NCI-H2196 (cell line): ENCODE data around the gene SLC16A10.
A peak's percentile ranks its signal among the peaks of the same experiment; 100 is the strongest.
"Not testable (repeated sequence)": the region's sequence is repeated elsewhere in the genome, so short reads cannot be mapped to it uniquely, and the experiment has no call there.

Experiments used
- DNase-seq: peaks from one replicate; lab custom pipeline; 2025; ENCODE audit not compliant: unreplicated experiment; lab: John Stamatoyannopoulos, UW

Gene SLC16A10, protein sequence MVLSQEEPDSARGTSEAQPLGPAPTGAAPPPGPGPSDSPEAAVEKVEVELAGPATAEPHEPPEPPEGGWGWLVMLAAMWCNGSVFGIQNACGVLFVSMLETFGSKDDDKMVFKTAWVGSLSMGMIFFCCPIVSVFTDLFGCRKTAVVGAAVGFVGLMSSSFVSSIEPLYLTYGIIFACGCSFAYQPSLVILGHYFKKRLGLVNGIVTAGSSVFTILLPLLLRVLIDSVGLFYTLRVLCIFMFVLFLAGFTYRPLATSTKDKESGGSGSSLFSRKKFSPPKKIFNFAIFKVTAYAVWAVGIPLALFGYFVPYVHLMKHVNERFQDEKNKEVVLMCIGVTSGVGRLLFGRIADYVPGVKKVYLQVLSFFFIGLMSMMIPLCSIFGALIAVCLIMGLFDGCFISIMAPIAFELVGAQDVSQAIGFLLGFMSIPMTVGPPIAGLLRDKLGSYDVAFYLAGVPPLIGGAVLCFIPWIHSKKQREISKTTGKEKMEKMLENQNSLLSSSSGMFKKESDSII

DNA sequence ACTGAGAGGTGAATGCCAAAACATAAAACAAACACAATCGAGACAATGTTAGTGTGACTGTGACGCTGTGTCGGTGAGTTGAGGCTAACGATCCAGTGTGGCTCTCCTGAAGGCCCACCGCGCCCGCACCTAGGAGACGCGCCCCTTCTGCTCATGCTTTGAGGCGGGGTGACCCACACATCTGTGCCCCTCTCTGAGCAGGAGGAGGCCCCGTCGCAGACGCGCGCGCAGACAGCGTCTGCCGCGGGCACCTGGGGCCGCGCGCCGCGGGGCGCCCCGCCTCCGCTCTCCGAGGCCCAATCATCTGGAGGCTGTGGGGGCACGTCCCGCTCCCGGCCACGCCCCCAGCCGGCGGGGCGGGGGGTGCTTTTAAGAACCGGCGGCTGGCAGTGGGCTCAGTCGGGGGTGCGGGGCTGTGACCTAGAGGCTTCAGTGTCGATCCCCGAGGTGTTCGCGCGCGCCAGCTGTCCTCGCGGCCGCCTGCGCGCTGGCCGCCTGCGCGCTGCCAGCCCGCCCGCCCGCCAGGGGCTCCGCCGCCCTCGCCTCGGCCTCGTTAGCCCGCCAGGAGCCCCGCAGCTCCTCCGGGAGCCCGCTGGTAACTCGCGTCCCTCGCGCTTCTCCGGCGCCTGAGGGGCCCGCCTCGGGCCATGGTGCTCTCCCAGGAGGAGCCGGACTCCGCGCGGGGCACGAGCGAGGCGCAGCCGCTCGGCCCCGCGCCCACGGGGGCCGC is at the start of gene SLC16A10:
SLC16A10 (plus strand) TSS at position 398 of the 730 bp plus-strand sequence; CDS start at position 648, 250 bp downstream.
- DNase-seq, result peak; percentile 78

DNA sequence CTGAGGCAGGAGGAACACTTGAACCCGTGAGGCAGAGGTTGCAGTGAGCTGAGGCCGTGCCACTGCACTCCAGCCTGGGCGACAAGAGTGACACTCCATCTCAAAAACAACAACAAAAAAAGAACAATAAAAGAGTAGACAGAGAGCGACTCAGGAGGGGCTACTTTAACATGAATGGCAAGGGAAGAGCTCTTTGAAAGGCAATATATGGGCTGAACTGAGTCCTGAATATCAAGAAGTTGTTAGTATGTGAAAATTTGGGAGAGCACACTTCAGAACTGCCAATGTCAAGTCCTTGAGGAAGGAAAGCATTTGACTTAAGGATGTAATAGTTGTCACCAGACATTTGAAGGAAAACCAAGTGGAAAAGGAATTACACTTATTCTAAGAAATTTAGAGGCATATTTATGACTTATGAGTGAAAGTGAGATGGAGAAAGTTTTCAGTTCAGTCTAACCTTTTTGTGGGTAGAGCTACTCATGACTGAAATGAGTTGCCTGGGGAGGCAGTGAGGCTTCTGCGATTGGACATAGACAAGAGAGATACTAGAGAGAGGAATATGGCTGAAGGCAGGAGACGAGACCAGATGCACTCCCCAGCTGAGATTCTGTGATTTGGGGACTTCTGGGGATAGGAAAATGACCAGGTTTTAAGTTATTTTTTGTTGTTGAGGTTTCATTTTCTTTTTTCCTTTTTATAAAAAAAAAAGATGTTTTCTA is 48.6 kb upstream of the SLC16A10 start:
- no peak for DNase-seq

DNA sequence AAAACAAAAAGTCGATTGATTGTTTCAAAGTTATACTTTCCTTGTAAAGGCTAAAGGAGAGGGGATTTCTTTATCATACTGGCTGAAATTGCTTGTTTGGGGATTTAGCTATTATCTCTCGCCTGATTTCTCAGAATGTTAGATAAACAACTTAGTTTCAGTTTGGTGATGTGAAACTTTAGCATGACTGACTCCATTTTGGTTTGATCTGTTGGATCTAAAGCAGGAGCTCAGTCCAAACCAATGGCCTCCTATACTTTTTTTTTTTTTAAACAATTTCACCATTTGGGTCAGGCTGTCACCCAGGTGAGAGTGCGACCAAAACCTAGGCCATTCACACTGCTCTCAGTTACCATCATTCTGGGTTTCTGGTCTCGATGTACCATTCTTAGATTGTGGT is 45.4 kb upstream of the SLC16A10 start:
- no peak for DNase-seq

DNA sequence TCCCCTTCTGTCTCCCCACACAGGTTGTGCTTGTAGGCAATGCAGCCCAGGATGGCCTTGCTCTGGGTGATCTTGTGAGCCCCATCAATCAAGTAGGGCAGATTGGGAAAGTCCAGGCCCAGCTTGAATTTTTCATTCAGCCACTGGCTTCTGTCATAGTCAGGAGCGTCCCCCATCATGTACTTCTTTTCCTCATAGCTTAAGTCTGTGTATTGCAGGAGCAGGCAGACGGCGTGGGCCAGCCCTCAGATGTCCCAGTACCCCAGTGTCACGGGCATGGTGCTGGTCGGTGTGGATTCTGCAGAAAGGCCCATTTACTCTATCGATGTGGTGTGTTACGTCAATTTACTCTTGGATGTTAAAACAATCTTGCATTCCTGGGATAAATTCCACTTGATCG is 40.1 kb upstream of the SLC16A10 start:
- no peak for DNase-seq

DNA sequence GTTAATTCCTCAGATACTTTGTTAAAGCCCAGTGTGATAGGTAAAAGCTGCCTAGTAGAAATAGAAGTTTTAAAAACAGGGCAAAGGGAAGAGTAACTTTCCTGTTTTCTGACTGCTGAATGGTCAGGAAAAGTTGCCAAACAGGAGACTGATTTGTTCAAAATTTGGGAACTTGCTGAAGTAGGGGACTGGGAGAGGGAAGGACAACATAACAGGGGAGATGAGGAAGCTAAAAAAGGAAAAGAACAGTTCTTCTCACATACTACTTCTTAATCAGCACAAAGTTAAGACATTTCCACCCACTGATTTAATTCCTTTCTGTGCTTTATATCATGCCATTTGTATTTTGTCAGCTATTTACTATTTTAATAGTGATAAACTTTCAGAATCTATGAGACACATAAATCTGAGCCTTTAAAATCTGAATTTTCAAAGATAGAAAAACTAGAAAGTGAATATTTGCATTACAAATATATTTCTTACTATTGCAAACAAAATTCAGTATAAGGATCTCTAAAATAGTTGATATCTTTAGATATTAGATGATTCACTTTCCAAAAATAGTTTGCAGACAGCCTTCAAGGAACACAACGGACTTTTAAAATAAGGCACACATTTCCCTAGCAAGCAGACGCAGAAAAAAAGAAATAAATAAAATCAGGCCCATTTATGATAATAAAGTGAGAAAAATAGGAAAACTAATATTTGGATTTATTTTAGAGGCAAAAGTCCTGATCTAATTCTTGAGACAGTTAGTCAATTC is 36.9 kb upstream of the SLC16A10 start:
- DNase-seq, result no peak

DNA sequence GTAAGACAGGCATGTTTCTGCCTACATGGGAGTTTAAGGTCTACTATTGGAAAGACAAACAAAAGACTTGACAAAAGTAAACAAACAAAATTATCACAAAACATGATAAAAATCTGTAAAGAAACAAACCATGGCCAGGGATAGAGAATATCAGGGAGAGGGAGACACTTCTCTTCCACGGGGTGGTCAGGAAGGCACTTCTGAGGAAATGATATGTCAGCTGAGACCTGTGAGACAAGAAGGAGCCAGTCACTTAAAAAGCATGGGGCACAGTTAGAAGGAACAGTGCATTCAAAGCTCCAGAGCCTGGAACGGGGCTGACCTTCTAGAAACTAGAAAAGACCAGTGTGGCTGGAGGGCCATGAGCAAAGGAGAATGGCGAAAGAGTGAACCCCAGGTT is 35.1 kb upstream of the SLC16A10 start:
- no peak for DNase-seq

DNA sequence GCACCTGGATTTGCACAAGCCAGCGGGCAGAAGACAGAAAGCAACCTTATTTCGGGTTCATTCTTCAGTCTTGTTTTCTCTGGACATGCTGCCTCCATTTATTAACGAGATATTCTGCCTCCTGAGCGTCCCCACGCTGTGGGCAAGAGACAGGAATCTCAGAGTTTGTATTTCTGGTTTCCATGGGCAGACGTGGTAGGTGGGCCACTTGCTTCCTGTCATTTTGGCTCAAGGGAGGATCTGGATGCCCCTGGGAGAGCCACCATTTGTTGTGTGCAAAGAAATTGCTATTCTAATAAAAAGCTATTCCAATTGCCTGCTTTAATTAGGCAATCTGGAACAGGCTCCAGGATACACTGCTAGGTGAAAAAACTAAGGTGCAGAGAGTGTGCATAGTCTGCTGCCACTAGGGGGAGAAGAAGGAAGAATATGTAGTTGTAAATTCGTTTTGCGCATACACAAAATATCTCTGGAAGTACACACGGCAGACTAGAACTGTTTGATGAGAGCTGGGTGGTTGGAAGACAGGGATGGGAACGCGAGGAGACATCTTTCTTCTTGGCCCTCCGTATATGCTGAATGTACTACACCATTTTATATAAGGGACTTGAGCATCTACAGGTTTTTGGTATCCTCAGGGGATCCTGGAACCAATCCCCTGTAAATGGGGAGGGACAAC is 30.1 kb upstream of the SLC16A10 start:
- DNase-seq, result peak; percentile 42

DNA sequence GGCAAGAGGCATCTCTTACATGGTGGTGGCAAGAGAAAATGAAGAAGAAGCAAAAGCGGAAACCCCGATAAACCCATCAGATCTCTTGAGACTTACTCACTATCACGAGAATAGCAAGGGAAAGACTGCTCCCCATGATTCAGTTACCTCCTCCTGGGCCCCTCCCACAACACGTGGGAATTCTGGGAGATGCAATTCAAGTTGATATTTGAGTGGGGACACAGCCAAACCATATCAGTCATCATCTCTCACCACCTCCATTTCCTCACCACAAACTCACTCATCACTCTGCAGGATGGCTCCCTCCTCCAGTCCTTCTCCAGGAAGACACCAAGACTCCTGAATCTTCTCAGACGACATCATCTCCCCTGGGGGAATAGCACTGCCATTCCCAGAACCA is 25.8 kb upstream of the SLC16A10 start:
- DNase-seq, result no peak

DNA sequence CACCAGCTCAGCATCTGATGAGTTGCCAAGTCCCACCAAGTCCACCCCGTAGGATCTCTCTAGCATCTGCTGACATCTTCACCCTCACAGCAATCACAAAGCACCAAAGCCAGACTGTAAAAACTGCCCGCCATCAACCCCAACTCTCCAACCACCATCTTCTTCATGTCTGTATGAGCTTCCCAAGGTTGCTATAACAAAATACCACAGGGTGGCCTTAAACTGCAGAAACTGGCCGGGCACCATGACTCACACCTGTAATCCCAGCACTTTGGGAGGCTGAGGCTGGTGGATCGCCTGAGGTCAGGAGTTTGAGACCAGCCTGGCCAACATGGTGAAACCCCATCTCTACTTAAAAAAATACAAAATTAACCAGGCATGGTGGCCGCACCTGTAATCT is 25.3 kb upstream of the SLC16A10 start:
- DNase-seq, result not testable (repeated sequence)

DNA sequence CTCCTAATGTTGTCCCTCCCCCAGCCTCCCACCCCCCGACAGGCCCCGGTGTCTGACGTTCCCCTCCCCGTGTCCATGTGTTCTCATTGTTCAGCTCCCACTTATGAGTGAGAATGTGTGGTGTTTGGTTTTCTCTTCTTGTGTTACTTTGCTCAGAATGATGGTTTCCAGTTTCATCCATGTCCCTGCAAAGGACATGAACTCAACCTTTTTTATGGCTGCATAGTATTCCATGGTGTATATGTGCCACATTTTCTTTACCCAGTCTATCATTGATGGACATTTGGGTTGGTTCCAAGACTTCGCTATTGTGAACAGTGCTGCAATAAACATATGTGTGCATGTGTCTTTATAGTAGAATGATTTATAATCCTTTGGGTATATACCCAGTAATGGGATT is 24.4 kb upstream of the SLC16A10 start:
- not testable (repeated sequence) for DNase-seq

DNA sequence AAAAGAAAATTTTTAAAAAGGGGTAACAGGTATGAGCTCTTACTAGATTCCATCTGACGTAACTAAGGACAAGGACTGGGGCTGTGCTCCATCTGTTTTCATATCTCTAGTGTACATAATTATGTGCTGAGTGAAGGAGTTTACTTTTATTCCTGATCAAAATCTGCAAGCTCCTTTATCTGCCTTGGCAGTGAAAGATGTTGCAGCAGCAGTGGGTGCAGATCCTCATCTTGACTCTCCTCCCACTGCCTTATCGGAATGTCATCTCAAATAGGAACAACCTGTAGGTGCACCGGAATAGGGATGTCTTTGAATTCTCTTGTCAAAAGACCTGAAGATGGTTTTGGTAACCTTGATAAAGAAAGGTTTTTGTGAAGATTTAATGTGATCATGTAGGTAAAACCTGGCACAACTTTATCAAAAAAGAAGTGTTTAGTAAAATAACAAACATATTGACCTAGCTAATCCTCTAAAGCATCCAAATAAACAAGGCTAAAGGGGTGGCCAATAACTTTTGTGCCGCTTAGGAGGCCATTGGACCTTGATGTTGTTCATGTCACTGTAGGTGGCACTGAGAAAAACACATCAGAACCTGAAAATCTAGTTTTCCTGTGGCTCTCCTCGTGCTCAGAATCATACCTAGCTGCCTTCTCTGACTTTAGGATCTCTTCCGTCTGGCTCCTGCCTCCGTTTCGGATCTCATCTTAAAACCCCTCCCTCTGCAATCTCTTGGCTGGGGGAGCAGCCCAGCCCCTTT is 19.0 kb upstream of the SLC16A10 start:
- no peak for DNase-seq

DNA sequence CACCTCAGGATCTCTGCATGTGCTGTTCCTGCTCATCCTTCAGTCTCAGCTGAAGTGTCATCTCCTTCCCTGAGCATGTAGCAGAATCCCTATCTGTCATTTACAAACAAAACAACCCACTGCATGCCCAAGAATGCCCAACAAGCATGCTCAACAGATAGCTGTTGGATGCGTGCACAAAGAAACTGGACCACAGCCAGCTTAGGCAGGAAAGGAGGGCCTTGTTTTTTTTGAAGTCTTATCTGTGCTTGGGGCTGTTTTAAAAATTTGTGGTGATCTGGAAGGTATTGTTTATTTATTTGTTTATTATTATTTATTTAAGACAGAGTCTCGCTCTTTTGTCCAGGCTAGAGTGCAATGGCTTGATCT is 18.5 kb upstream of the SLC16A10 start:
- DNase-seq, result no peak

DNA sequence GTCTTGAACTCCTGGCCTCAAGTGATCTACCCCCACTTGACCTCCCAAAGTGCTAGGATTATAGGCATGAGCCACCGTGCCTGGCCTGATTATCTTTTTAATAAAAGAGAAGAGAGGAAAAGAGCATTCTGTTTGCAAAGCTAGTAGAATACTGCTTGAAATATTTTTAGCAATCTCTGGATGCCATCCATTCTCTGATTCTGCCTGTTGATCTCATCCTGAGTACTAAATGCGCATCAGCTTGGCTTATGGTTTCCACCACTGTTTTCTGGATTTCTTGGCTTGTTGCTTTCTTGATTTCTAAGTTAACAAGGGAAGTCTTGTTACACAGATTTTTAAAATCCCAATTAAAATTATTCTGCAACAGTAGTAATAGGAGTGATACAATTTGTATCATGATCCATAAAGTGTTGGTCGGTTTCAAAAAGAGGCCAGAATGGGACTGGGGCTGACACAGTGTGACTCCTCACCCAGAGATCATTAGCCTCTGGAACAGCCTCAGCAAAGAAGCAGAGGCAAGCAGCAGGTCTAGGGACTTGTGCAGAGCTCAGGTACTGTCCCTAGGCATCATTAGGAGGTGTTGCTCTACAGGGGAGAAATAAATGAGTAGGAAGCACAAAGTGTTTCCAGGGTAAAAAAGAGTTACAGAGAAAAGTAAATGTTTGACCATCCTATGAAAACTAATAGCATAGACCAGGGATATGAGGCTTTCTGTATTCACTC is 17.8 kb upstream of the SLC16A10 start:
- no peak for DNase-seq

DNA sequence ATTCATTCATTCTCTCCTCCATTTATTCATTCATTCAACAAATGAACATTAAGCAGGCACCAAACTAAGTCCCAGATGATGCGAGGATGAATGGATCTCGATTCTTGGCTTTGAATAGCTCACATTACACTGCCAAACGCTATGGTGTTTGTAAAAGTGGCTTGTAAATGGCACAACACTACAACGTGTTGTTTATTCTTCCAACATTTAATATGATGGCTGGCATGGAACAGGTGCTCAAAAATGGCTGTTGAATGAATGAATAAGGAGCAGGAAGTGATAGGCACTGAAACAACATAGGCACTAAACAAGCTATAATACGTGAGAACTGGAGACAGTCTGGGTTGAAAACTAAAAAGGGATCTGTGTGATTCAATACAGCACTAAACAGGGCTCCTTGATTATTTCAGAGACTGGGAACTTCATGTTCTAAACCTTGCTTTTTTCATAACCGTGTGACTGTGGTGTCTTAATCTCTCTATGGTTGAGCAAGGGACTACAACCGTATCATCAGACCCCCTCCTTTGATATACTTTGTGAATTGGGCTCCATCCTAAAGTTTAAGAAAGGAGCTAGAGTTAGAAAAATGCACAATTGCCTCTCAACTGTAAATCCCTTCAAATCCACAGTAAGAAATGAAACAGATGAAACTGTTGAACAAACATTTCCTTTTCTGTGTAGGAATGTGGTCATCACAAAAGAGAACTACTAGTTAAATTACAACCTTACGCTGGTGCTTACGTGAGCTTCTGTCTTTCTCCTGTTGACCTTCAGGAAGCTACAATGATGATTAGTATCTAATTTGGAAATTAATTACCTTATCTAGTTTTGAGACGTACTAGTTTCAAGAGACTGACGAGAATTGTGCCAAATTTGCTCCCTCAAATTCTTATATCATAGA is 16.9 kb upstream of the SLC16A10 start:
- peak; percentile 32 for DNase-seq

DNA sequence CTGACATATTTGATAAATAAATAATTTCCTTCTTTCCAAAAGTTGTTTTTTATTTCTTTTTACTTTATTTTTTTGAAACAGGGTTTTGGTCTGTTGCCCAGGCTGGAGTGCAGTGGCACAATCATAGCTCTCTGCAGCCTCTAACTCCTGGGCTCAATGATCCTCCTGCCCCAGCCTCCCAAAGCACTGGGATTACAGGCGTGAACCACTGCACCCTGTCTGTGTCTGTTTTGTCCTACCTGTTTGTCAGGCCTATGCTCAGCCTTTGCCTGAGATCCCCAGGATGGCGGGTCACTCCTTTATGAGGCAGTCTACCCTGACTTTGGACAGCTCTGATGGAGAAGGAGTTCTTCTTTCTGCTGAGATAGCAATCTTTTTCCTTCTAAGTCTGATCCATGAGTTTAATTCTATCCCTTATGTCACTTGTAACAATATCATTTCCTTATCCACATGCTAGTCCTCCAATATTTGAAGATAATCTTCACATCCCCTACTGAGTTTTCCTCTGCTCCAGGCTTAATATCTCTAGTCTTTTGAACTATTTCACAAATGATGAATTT is 14.4 kb upstream of the SLC16A10 start:
- no peak for DNase-seq

DNA sequence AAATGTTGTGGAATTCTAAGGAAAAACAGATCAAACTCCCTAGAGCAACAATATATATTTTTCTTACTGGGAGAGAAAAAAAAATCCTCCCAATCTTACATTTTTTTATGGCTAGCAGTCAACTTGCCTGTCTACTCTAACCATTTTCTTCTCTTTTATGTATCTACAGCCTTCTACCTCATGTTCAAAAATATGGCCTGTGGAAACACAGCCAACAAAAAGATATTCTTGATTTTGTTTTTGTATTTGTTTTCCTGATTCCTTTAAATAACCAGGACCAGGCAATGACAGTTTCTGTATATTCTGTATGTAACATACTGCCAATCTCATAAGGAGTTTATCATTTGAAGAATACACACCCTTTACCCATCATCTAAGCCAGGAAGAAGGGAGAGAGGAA is 13.0 kb upstream of the SLC16A10 start:
- no peak for DNase-seq

DNA sequence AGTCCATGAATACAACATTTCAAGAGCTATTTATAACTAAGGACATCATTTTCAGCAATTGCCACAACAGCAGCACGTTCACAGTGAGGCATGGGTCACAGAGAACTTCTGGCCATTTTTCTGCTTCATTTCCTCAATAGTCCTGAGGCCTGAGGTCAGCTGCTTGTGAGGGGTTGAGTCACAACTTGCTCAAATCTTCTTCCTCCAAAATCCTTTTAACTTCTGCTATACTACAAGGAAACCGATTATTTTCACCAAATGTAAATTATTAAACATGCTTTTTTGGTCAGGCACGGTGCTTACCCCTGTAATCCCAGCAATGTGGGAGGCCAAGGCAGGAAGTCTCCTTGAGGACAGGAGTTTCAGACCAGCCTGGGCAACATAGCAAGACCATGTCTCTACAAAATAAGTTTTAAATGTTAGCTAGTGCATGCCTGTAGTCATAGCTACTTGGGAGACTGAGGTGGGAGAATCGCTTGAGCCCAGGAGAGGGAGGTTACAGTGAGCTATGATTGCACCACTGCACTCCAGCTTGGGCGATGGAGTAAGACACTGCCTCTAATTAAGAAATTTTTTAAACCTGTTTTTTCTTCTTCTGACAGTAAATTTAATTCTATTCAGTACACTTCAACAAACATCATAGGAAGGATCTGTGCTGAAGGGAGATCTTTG is 11.1 kb upstream of the SLC16A10 start:
- DNase-seq, result no peak
